Chondrocyte (in vitro differentiated cells): ENCODE results near the gene WNT9A. TPM values are rescaled to one million over a fixed set of nuclear protein-coding genes. Genes with fewer than 3 reads are reported as not detected.
A peak's percentile ranks its signal among the peaks of the same experiment; 100 is the strongest.
"Not testable (repeated sequence)": the region's sequence is repeated elsewhere in the genome, so short reads cannot be mapped to it uniquely, and the experiment has no call there.

Experiments used
- DNase-seq: peaks from one replicate; pipeline ENCODE4 v3.0.0; 2021; ENCODE audit warnings: mixed read lengths, low spot score
- H3K27ac Mint-ChIP-seq: one replicate; pipeline ENCODE4 v1.8.0; 2021; ENCODE audit warnings: mild to moderate bottlenecking, moderate library complexity, mixed read lengths; ENCODE audit not compliant: unreplicated experiment
- H3K27me3 Mint-ChIP-seq: 2 replicates; pipeline ENCODE4 v1.8.0; 2021; ENCODE audit warnings: low read depth, mixed read lengths
- H3K36me3 Mint-ChIP-seq: 2 replicates; pipeline ENCODE4 v1.8.0; 2021; ENCODE audit warnings: low read depth, mixed read lengths
- H3K4me1 Mint-ChIP-seq: 2 replicates; pipeline ENCODE4 v1.8.0; 2021; ENCODE audit warnings: low read depth, mild to moderate bottlenecking, mixed read lengths
- H3K4me3 Mint-ChIP-seq: one replicate; pipeline ENCODE4 v1.8.0; 2021; ENCODE audit warnings: mild to moderate bottlenecking, moderate library complexity, mixed read lengths; ENCODE audit not compliant: unreplicated experiment
- H3K9me3 Mint-ChIP-seq: 2 replicates; pipeline ENCODE4 v1.8.0; 2021; ENCODE audit warnings: low read depth, mixed read lengths
- long read RNA-seq: library from polyadenylated mRNA; stranded (forward); transcript quantifications from one replicate; pipeline ENCODE4 v2.0.0, GENCODE V29; 2021
- total RNA-seq: library from RNA; stranded (reverse); gene quantifications from 3 replicates; pipeline ENCODE4 v1.2.1, GENCODE V29; 2021
- TF ChIP-seq, protein P1 (sequence below): fragments of 200-600 bp; sonication (generic); IDR thresholded peaks from 2 replicates; pipeline ENCODE4 v1.5.0; 2021; ENCODE audit warnings: antibody characterized with exemption, mild to moderate bottlenecking, moderate library complexity

WNT9A gene, protein sequence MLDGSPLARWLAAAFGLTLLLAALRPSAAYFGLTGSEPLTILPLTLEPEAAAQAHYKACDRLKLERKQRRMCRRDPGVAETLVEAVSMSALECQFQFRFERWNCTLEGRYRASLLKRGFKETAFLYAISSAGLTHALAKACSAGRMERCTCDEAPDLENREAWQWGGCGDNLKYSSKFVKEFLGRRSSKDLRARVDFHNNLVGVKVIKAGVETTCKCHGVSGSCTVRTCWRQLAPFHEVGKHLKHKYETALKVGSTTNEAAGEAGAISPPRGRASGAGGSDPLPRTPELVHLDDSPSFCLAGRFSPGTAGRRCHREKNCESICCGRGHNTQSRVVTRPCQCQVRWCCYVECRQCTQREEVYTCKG
- 2.5 to 4.2 TPM (median 2.7 TPM) in 3 replicates for total RNA-seq
- long read RNA-seq, partial matches to known transcripts = 0 of 2 reads
- long read RNA-seq, other reads (novel, unspliced or antisense) = 1 of 2 reads

DNA sequence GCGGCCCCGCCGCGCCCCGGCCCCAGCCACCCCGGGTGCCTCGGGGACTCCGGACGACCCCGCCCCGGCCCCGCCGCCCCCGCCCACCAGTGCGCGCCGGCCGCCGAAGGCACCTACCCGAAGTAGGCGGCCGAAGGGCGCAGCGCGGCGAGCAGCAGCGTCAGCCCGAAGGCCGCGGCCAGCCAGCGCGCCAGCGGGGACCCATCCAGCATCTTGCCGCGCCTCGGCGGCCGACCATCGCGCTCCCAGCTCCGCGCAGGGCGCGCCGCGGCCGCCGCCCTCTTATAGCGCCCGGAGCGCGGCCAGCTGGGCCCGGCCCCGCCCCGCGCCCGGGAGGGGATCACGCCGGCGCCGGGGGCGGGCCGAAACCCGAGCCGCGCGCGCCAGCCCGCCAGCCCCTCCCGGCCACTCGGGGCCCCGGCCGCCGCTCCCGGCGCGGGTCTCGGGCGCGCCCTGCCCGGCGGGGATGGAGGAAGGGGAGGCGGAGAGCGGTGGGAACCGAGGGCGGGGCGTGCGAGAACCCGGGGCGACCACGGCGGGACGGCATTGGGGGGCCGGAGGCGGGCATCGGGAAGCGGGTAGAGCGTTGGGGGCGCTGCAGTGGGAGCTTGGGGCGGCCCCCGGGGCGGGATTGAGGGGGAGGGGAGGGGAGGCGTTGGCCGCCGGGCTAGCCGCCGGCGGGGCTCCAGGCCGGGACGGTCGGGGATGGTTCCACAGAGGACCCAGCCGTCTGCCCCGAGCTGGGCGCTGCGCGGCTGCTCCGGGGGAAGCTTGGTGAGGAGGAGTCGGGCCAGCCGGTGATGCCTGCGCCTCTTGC lies at the start of gene WNT9A:
Gene WNT9A (minus strand): TSS at position 257 of the 817 bp plus-strand sequence. CDS start 45 bp downstream, at position 212.
- peak within 1 kb of the TSS; percentile 63 for H3K27ac Mint-ChIP-seq

DNA sequence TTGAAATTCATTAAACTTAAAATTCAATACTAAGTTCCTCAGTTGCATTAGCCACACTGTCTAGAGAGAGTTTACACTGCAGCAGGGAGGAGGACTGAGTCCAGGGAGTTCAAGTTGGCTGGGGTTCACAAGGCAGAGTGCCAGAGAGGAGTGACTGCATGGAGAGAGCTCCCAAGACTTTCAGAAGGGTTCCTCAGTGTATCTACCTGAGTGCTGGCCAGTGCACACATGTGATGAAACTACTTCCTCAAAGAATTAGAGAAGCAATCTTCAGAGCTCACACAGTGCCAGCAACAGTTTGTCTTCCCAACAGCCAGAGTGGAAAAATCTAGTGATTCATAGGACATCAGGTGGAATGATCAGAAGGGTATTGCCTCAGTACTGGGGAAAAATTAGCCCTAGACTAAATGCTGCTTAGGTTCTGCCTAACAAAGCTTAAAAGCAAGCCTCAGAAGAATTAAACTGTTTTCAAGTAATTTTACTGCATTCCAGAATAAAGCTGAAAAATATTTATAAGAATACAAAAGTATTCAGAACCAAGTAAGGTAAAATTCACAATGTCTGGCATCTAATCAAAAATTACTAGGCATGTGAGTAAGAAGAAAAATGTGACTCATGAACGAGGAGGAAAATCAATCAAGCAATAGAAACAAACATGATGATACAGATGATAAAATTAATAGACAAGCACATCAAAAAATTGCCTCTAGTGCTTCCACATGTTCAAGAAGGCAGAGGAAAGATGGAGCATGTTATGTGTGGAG lies 48.6 kb upstream of the WNT9A start:
- TF ChIP-seq, protein P1, sequence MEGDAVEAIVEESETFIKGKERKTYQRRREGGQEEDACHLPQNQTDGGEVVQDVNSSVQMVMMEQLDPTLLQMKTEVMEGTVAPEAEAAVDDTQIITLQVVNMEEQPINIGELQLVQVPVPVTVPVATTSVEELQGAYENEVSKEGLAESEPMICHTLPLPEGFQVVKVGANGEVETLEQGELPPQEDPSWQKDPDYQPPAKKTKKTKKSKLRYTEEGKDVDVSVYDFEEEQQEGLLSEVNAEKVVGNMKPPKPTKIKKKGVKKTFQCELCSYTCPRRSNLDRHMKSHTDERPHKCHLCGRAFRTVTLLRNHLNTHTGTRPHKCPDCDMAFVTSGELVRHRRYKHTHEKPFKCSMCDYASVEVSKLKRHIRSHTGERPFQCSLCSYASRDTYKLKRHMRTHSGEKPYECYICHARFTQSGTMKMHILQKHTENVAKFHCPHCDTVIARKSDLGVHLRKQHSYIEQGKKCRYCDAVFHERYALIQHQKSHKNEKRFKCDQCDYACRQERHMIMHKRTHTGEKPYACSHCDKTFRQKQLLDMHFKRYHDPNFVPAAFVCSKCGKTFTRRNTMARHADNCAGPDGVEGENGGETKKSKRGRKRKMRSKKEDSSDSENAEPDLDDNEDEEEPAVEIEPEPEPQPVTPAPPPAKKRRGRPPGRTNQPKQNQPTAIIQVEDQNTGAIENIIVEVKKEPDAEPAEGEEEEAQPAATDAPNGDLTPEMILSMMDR = no peak
- H3K4me1 Mint-ChIP-seq = no peaks in the 10 kb centered on the region
- H3K27ac Mint-ChIP-seq = no peak overlapping the region
- DNase-seq = no peak
- no peak overlapping the region for H3K4me3 Mint-ChIP-seq
- peaks cover 30% of the 10 kb centered on the region for H3K9me3 Mint-ChIP-seq
- peaks cover 20% of the 10 kb centered on the region for H3K27me3 Mint-ChIP-seq
- H3K36me3 Mint-ChIP-seq = peaks cover 5% of the 10 kb centered on the region

More for the DNA sequence above, at the start of gene WNT9A:
- Mint-ChIP-seq H3K27me3 (no peaks in the 10 kb centered on the region), H3K4me3 (peak within 1 kb of the TSS; percentile 79), H3K36me3 (no peaks in the 10 kb centered on the region), H3K9me3 (no peaks in the 10 kb centered on the region), H3K4me1 (peaks cover 25% of the 10 kb centered on the region)
- TF ChIP-seq, protein P1 = peak; percentile 28
- DNase-seq = peak; percentile 57

DNA sequence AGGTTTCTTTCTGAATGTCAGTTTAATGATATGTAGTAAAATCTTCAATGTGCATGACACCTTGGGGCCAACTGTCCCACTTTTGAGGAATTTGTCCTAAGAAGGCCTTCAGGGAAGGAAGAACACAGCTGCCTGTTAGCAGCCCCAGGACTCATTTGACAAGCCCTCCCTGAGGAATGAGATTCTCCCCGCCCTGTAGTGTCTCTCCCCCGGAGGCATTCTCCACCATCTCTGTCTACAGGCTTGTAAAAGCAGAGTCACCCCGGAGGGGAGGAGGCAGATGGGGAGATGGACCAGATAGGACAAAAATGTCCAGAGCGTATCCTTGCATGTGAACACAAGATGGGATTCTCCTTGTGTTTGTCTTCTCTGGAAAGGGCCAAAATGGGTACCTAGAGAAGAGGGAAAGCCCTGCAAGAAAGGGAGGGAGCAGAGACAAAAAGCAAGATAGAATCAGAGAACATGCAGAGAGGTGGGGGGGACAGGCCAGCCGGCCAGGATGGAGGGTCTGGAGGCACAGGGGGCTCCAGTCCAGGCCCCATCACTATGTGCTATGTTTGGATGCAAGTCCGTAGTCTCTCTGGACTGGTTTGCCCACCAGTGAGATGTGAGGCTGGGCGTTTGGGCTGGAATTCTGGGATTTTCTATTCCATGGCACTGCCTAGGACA lies 47.0 kb upstream of the WNT9A start:
- DNase-seq = no peak
- Mint-ChIP-seq H3K36me3 (peaks cover 5% of the 10 kb centered on the region), H3K4me3 (no peak overlapping the region), H3K27ac (no peak overlapping the region), H3K27me3 (peaks cover 14% of the 10 kb centered on the region), H3K9me3 (peaks cover 31% of the 10 kb centered on the region), H3K4me1 (no peaks in the 10 kb centered on the region)
- TF ChIP-seq, protein P1 = no peak

DNA sequence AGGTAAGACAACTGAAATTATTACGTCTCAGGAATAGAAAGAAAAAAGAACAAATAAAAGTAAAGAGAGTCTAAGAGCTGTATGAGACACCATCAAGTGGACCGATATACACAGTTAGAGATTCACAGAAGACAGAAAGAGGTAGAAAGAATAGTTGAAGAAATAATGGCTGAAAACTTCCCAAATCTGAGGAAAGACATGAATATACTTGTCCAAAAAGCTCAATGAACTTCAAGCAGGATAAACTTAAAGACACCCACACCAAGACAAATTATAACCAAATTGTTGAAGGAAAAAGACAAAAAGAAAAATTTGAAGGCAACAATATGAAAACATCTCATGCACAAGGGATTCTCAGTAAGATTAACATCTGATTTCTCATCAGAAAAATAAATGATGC lies 39.4 kb upstream of the WNT9A start:
- Mint-ChIP-seq H3K27me3 (peaks cover 31% of the 10 kb centered on the region), H3K36me3 (peaks cover 4% of the 10 kb centered on the region), H3K4me1 (no peaks in the 10 kb centered on the region), H3K9me3 (peaks cover 15% of the 10 kb centered on the region), H3K27ac (no peak overlapping the region), H3K4me3 (no peak overlapping the region)
- TF ChIP-seq, protein P1 = no peak
- DNase-seq = no peak

DNA sequence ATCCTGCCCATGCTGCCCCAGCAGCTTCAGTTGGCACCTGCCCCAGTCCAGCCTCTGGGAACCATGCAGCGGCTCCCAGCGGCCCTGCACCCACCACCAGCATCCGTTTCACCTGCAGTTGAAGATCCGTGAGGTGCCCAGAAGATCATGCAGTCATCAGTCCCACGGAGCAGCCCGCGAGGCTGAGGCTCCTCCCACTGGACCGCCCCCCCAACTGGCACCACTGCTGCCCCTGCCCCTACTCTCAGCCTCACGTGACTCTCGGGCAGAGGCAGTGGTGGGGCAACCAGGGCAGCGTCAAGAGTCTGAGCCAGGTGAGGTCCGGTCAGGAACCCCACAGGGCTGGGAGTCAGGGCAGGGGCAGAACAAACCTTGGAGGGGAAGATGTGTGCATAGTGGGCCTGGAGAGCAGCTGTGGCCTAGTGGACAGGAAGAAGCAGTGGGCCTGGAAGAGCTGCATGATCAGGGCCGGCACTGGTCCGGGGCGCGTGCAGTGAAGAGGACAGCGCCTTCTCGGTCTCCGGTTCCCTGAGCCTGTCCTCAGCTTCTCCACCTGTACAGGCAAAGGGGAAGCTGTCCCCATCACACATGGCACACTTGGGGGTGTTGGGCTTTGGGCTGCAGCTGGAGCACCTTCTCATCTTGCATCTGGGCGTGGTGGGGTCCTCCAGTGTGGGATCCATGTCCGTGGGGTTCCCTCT lies 28.0 kb upstream of the WNT9A start:
- H3K4me1 Mint-ChIP-seq, H3K36me3 Mint-ChIP-seq, DNase-seq, H3K4me3 Mint-ChIP-seq, H3K27me3 Mint-ChIP-seq, H3K27ac Mint-ChIP-seq, H3K9me3 Mint-ChIP-seq: not testable (repeated sequence)

DNA sequence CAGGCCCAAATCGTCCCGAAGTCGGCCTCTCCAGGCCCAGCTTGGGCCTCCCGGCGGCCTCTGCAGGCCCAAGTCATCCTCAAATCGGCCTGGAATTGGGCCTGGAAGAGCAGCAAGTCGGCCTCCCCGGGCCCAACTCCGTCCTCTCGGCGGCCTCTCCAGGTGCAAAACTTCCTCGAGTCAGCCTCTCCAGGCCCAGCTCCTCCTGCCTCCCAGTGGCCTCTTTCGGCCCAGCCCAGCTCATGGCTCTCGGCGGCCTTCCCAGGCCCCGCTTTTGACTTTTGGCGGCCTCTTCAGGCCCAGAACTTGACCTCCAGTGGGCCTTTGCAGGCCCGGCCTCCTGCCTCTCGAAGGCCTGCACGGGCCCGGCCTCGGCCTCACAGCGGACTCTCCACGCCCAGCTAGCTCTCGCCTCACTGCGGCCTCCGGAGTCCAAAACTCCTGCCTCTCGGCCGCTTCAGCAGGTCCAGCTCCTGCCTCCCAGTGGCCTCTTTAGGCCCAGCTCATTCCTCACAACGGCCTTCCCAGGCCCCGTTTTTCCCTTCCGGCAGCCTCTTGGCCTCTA lies 26.1 kb upstream of the WNT9A start:
- H3K36me3 Mint-ChIP-seq, DNase-seq, H3K4me3 Mint-ChIP-seq, H3K9me3 Mint-ChIP-seq, H3K4me1 Mint-ChIP-seq, H3K27me3 Mint-ChIP-seq, H3K27ac Mint-ChIP-seq: not testable (repeated sequence)

DNA sequence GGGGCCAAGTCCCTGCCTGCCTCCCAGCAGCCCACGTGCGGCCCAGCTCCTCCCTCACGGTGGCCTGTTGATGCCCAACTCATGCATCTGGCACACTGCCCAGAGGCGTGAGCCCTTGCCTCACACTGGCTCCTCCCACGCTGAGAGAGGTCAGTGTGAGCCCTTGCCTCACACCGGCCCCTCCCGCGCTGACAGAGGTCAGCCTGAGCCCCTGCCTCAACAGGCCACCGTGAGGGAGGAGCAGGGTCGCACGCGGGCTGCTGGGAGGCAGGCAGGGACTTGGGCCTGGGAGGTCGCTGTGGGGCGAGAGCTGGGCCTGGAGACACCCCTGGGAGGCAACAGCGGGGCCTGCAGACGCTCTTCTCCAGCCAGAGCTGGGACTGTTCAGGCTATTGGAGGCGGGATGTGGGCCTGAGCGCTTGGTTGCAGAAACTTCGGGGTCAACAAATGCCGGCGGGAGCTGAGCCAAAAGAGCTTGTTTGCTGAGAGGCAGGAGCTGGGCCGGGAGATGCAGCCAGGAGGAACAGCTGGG lies 25.2 kb upstream of the WNT9A start:
- H3K27me3 Mint-ChIP-seq, DNase-seq, H3K4me3 Mint-ChIP-seq, H3K9me3 Mint-ChIP-seq, H3K4me1 Mint-ChIP-seq, H3K36me3 Mint-ChIP-seq, H3K27ac Mint-ChIP-seq: not testable (repeated sequence)
